Pancreas (tissue), 10 donors: ENCODE results near the gene ZNF280C. TPM values are rescaled to one million over a fixed set of nuclear protein-coding genes. Genes with fewer than 3 reads are reported as not detected.
A peak's percentile ranks its signal among the peaks of the same experiment; 100 is the strongest.

Source experiments
- ATAC-seq, 4 donors: fragments of 200-7000 bp; cut with Tn5 transposase; one replicate each; pipeline versions ENCODE4 v1.8.0 to v1.9.1; 2020; ENCODE audit warnings: mild to moderate bottlenecking in 4 of 4, moderate library complexity in 4 of 4
- DNase-seq, 6 donors: peaks; one replicate each; pipeline ENCODE4 v3.0.0-alpha.2; 2020
- FAIRE-seq: peaks from 2 replicates; lab custom pipeline; 2012; peaks lifted over from hg19 to GRCh38; lab: Jason Lieb, UNC
- H3K27ac ChIP-seq, 4 donors: fragments of 200-600 bp; sonication (generic); 1 replicate in 3 of 4; 2 replicates in 1 of 4; pipeline versions ENCODE4 v1.5.0 to v1.8.0; 2020
- H3K27me3 ChIP-seq, 4 donors: fragments of 200-600 bp; one replicate each; pipeline ENCODE4 v1.8.0; 2021
- H3K36me3 ChIP-seq, 3 donors: fragments of 200-600 bp; sonication (generic) in 1 of 3; one replicate each; pipeline versions ENCODE4 v1.5.0 to v1.8.0; 2020 to 2021
- H3K4me1 ChIP-seq, 3 donors: fragments of 200-600 bp; one replicate each; pipeline ENCODE4 v1.8.0; 2021
- H3K4me3 ChIP-seq, 4 donors: fragments of 200-600 bp; sonication (generic) in 2 of 4; one replicate each; pipeline versions ENCODE4 v1.5.0 to v1.8.0; 2020 to 2021
- H3K9me3 ChIP-seq, 4 donors: fragments of 200-600 bp; one replicate each; pipeline ENCODE4 v1.8.0; 2021
- WGBS, 2 donors: extraction: QIAGEN DNeasy Blood & Tissue Kit; methylation state at CpG; one replicate each; pipeline ENCODE4 v1.1.7; 2013; 5-methylcytosine and 5-hydroxymethylcytosine counted together
- intact Hi-C, 3 donors: fragments of 100-400 bp; cut with DNase I; formaldehyde crosslinking; loops; one replicate each; pipeline versions ENCODE4 v1.11.1 to v1.14.2; 2022
- polyA plus RNA-seq, 2 donors: library from polyadenylated mRNA; stranded (reverse); fragments of 200-250 nt; gene quantifications; one replicate each; pipeline ENCODE4 v1.2.3, GENCODE V29; 2013
- total RNA-seq, 6 donors: library from RNA; stranded (reverse); fragmentation: NEBNext Ultra II Directional in 4 of 6; extraction: Animal tissue kit (Norgen Biotek cat#: 25700) in 4 of 6; gene quantifications; one replicate each; pipeline versions ENCODE4 v1.2.1 to v1.2.4, GENCODE V29; 2021 to 2023
- TF ChIP-seq, protein P1 (sequence below), 4 donors: fragments of 200-600 bp; sonication (generic) in 3 of 4; IDR thresholded peaks; one replicate each; pipeline versions ENCODE4 v1.5.0 to v1.8.0; 2021; ENCODE audit warnings: antibody characterized with exemption in 4 of 4
- donor health status: healthy with polysubstance abuse.
- donor health status: DM: no; HTN: no; CAD: no; lungs with moderate emphysema.
- donor health status: DM: no; HTN: no; CAD: no.
- donor health status: control.
- donor health status: control.
- donor health status: Bipolar disorder and iron deficiency.
- donor health status: DM: yes; HTN: yes; CAD: no.
- donor health status: DM: no; HTN: no; CAD: no.
- donor health status: DM: no; HTN: no; CAD: no.
- donor health status: DM: yes; HTN: yes; CAD: no.

The ZNF280C gene
- total and polyA plus RNA-seq, 8 donors: 0.61 to 2.5 (median 1.4) TPM

DNA sequence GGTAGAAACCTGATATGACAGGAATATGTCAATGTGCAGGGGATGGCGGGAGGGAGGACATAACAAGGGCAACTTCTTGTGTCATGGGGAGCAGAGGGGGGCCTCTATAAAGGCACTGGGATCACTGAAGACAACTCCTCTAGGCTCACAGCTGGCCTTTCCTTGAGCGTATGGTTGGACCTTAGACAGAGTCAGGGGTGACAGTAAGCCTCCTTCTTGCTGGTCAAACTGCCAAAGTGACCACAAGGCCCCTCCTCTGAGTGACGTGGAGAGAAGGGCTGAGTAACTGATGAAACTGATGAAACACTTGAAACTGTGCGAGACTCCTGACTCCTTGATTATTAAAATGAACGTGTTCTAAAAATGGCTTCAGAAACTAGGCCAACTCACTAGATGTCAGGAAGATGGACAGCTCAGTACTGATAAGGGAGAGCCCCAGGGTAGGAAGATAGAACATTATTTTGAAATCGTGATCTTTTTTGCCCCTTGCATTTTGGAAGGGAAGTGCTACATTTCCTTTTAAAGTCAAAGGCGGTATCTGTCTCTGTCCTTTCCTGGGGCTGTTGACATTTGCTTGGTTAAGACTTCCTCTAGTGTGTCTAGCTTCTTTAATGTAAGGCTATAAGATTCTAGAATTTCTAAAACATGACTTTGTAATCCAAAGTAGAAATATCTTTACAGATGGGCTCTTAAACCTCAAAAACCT is 95.4 kb downstream of the ZNF280C start:
- intact Hi-C loops: no loop called here
- peak overlapping the region in 2 of 4 donors; percentile 18 to 25 for H3K27ac ChIP-seq
- no peak for DNase-seq
- H3K36me3 ChIP-seq: no peaks in the 10 kb centered on the region
- TF ChIP-seq, protein P1, sequence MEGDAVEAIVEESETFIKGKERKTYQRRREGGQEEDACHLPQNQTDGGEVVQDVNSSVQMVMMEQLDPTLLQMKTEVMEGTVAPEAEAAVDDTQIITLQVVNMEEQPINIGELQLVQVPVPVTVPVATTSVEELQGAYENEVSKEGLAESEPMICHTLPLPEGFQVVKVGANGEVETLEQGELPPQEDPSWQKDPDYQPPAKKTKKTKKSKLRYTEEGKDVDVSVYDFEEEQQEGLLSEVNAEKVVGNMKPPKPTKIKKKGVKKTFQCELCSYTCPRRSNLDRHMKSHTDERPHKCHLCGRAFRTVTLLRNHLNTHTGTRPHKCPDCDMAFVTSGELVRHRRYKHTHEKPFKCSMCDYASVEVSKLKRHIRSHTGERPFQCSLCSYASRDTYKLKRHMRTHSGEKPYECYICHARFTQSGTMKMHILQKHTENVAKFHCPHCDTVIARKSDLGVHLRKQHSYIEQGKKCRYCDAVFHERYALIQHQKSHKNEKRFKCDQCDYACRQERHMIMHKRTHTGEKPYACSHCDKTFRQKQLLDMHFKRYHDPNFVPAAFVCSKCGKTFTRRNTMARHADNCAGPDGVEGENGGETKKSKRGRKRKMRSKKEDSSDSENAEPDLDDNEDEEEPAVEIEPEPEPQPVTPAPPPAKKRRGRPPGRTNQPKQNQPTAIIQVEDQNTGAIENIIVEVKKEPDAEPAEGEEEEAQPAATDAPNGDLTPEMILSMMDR (IDR thresholded peaks at IDR 0.05): no peak
- peak in 3 of 4 donors; percentile 11 to 55 (median 17) for ATAC-seq
- H3K27me3 ChIP-seq: peaks cover 0 to 9% (median 3%) of the 10 kb centered on the region in 4 donors
- H3K9me3 ChIP-seq: no peaks in the 10 kb centered on the region
- no peak for FAIRE-seq
- H3K4me1 ChIP-seq: no peaks in the 10 kb centered on the region
- 58 to 67% methylated on average over 7 of the region's 7 CpGs for WGBS, 2 donors
- no peak overlapping the region for H3K4me3 ChIP-seq

DNA sequence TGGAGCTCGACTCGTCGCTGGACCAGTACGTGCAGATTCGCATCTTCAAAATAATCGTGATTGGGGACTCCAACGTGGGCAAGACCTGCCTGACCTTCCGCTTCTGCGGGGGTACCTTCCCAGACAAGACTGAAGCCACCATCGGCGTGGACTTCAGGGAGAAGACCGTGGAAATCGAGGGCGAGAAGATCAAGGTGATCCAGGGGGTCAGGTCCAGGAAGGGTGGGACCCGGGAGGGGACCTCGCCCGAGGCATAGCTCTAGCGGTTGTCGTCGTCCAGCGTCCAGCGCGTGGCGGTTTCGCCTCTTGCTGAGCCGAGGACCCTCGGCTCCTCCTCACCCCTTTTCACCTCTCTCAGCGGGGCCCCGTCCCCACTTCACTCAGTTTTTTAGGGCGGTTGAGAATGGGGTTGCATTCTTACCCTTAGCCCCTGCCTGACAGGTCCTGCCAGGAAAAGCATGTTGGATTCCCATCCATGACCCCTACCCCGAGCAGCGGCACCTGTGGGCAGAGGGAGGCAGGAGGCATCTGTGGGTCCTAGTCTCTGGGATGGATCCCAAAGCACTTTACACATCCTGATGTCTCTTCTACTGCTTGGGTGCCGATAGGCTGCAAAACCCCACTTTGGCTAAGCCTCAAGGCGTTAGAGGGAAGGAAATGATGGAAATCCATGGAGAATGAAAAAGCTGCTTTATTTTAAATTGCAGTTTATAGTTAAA is 96.4 kb downstream of the ZNF280C start:
- TF ChIP-seq, protein P1 (IDR thresholded peaks at IDR 0.05): no peak
- peak in 1 of 6 donors; percentile 58 for DNase-seq
- FAIRE-seq: no peak
- H3K27ac ChIP-seq: no peak overlapping the region
- ATAC-seq: no peak
- H3K9me3 ChIP-seq: no peaks in the 10 kb centered on the region
- intact Hi-C loops: no loop called here
- H3K4me1 ChIP-seq: no peaks in the 10 kb centered on the region
- H3K36me3 ChIP-seq: no peaks in the 10 kb centered on the region
- H3K4me3 ChIP-seq: peak overlapping the region in 2 of 4 donors; percentile 20 to 30
- 16 to 44% methylated on average over 34 of the region's 34 CpGs for WGBS, 2 donors
- peaks cover 0 to 9% (median 3%) of the 10 kb centered on the region in 4 donors for H3K27me3 ChIP-seq

DNA sequence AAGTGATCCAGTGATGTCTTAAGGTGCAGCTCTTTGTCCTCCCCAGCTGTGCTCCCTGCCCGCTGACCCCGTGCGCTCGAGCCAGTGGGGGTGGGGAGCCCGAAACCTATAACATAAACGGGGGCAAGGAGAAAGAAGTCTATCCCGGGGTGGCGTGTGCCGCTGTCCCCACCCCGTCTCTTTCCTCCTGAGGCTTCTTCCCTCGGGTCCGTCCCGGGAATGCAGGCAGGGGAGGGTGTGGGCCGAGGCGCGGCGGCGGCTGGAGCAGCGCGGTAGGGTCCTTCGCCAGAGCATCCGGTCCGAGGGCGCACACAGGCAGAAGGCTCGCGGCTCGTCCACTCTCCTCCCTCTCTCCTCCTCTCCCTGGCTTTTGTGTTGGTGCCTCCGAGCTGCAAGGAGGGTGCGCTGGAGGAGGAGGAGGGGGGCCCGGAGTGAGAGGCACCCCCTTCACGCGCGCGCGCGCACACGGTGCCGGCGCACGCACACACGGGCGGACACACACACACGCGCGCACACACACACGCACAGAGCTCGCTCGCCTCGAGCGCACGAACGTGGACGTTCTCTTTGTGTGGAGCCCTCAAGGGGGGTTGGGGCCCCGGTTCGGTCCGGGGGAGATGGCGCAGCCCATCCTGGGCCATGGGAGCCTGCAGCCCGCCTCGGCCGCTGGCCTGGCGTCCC is 97.1 kb downstream of the ZNF280C start, which contains the start of gene RAB33A:
RAB33A (plus strand) TSS at position 517 of the 681 bp plus-strand sequence; CDS start at position 618, 101 bp downstream.
- no peak within 1 kb of the TSS for H3K27ac ChIP-seq
- DNase-seq (peak in 1 of 6 donors; percentile 66), FAIRE-seq (no peak), ATAC-seq (peak; percentile 18 to 51 (median 44))
- H3K4me3 ChIP-seq: peak within 1 kb of the TSS in 3 of 4 donors; percentile 7 to 30 (median 20)
- peaks cover 0 to 9% (median 3%) of the 10 kb centered on the region in 4 donors for H3K27me3 ChIP-seq
- no peaks in the 10 kb centered on the region for H3K36me3 ChIP-seq
- WGBS, 2 donors: 2 to 38% methylated on average over 52 to 58 of the region's 61 CpGs
- H3K9me3 ChIP-seq: no peaks in the 10 kb centered on the region
- no peaks in the 10 kb centered on the region for H3K4me1 ChIP-seq
- TF ChIP-seq, protein P1 (IDR thresholded peaks at IDR 0.05): no peak
- intact Hi-C loops: no loop called here

- Histone ChIP-seq H3K9me3 (no peaks in the 10 kb centered on the region), H3K4me1 (no peaks in the 10 kb centered on the region), H3K36me3 (no peaks in the 10 kb centered on the region), H3K27ac (no peak overlapping the region), H3K4me3 (peak overlapping the region in 2 of 4 donors; percentile 20 to 30), H3K27me3 (peaks cover 0 to 9% (median 3%) of the 10 kb centered on the region in 4 donors)
- intact Hi-C loops: no loop called here
- ATAC-seq: peak; percentile 8 to 60 (median 39)
- 8 to 31% methylated on average over 27 to 35 of the region's 36 CpGs for WGBS, 2 donors
- peak in 1 of 6 donors; percentile 53 for DNase-seq
- TF ChIP-seq, protein P1 (IDR thresholded peaks at IDR 0.05): no peak
- FAIRE-seq: no peak
These were observed 97.8 kb downstream of the ZNF280C start for GRCh38 chrX:130170752-130171445.
